GM12892 (cell line): ENCODE data around the gene ZMYND8.
"Not testable (repeated sequence)": the region's sequence is repeated elsewhere in the genome, so short reads cannot be mapped to it uniquely, and the experiment has no call there.

Experiments used
- POLR2A ChIP-seq: IDR thresholded peaks from 2 replicates; pipeline ENCODE4 v1.6.1; 2011; ENCODE audit warnings: low read depth, low read length, control low read depth
- POLR2AphosphoS5 ChIP-seq: IDR thresholded peaks from 2 replicates; pipeline ENCODE4 v1.6.1; 2011; ENCODE audit warnings: low read depth, low read length, control low read depth
- TAF1 ChIP-seq: IDR thresholded peaks from 2 replicates; pipeline ENCODE4 v1.6.1; 2011; ENCODE audit warnings: low read depth, mild to moderate bottlenecking, control low read depth, low read length, borderline replicate concordance

DNA sequence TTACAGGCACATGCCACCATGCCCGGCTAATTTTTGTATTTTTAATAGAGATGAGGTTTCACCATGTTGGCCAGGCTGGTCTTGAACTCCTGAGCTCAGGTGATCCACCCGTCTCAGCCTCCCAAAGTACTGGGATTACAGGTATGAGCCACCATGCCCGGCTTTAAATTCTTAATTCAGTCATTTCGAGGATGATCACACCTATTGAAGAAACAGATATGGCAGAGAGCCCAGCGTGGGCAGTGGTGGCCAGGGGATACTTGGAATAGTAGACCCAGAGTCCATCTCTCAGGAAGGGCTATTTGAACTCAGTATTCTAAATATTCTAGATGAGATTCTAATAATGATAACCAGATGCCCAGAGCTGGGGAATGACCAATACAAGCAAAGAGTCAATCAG, 180.3 kb downstream of the ZMYND8 start:
- TF ChIP-seq POLR2A, POLR2AphosphoS5, TAF1: not testable (repeated sequence)
